Stimulated activated CD8-positive, alpha-beta memory T cell treated with anti-CD3 and anti-CD28 coated beads, Interleukin-15, amount 100 ng/mL, for 1 hour (primary cell): Measurements from ENCODE around the gene ADCK1.
"Not testable (repeated sequence)": the region's sequence is repeated elsewhere in the genome, so short reads cannot be mapped to it uniquely, and the experiment has no call there.

Experiments
- DNase-seq: peaks from one replicate; pipeline ENCODE4 v3.0.0-alpha.2; 2020; ENCODE audit warnings: low read depth

Gene ADCK1

GRCh38 chr14:77866932-77867331, 67.0 kb downstream of the ADCK1 start:
- no peak for DNase-seq

- DNase-seq, result no peak
These were observed 67.6 kb downstream of the ADCK1 start for GRCh38 chr14:77867476-77867875.

GRCh38 chr14:77868552-77869285, 68.8 kb downstream of the ADCK1 start:
- DNase-seq, result no peak

DNA sequence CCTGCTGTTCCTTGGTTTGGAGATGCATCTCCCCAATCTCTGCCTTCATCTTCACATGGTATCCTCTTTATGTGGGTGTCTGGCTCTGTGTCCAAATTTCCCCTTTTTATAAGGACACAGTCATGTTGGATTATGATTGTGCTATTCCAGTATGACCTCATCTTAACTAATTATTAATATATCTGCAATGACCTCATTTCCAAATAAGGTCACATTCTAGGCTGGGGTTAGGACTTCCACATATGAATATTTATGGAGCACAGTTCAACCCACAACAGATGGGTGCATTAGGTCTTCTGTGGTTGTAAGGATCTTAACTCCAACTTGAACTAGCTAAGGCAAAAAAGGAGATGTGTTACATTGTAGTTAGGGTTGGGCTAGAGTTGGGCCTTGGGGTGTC, 69.4 kb downstream of the ADCK1 start:
- DNase-seq, result no peak

DNA sequence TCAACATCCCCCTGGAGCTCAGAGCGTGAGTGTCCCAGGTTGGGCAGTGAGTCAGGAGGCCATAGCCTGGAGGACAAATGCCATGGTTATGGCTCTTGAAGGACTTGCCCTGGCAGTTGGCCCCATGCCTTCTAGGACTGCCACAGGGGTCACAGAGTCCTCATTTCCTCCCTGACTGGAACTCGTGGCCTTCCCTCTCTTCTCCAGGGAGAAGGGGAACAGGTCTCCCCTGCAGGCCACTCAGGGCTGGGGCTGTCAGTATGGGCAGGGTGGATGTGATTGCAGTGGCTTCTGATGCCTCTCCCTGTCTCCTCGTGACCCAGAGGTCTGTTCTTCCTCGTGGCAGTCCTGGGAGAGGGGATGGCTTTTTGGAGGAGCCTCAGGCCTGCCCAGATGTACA, 70.7 kb downstream of the ADCK1 start:
- no peak for DNase-seq

DNA sequence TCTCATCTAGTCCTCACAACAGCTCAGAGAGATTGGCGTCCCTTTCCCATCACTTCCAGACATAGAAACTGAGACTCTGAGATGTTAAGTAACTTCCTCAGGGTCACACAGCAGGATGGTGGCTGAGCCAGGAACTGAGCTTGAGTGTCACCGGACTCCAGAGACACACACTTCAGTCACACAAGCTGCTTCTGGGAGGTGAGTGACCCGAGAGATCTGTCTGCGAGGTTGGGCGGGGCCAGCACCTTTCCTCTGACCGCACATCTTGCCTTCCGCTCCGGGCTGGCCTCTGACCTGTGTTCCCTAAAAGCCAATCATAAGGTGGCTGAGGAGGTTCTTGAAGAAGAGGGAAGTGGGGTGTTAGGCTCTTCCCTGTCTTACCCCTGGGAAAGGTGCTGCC, 72.2 kb downstream of the ADCK1 start:
- DNase-seq, result no peak

DNA sequence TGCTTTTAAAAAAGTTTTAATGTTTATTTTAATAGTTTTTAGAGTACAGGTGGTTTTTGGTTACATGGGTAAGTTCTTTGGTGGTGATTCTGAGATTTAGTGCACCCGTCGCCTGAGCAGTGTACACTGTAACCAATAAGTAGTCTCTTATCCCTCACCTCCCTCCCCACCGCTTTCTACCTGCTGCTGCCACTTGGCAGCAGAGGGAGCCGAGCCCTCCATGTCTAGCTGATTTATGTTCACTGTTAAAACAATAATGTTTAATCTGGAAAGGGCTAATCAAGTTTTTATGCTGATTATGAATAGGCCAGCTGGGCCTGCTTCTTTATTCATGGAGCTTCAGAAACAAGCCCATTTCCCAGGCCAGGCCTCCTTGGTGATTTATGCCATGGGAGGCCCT, 73.1 kb downstream of the ADCK1 start:
- no peak for DNase-seq

DNA sequence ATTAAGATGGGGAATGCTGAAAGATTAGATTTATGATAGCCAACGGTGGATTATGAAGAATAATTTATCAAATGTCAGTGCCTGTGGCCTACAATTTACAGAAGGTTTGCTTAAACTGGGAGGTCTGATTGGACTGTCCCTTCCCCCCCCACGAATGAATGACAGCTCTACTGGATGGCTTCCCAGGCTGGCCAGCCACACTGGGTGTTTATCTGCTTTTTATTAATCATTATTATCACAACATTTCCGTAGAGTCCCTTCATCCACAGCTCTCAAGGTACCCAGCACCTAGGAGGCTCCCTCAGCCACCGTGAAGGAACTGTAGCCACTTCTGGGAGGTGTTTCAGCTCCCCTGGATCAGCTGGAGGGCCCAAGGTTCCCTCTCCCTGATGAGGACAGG, 78.9 kb downstream of the ADCK1 start:
- DNase-seq, result no peak

GRCh38 chr14:77880056-77880455, 80.1 kb downstream of the ADCK1 start:
- DNase-seq, result no peak

- DNase-seq, result no peak
These were observed 82.2 kb downstream of the ADCK1 start for GRCh38 chr14:77882098-77882497.

- DNase-seq, result no peak
These were observed 82.7 kb downstream of the ADCK1 start for GRCh38 chr14:77882636-77883035.

DNA sequence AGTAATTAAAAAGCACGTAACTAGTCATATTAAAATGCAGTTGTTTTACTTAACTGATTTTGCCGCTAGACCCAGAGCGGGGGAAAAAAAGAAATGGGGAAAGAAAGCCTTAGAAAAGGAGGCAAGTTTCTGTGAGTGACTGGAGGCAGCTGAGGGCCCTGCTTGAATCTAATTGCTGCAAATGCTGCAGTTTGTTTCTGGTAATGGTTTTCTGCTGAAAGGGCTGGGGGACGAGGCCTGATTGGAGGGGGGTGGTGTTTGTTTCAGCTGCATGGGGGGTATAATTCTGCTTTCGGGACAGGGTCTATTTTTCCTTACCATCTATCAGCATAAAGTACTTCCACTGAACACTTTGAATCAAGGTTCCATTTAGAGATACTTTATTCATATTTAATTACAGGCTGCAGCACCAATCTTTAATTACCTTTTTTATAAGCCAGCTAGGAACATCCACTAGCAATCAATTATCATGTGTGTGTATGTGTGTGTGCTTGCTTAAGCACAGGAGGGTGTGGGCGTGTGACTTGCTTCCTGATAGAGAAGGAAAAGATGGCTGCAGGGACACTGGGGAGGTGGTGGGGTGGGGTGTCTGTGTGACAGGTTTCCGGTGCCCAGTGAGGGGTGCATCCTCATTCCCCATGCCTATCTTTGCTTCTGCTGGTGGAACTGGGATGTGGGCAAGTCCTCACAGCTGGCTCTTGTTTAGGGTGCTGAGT, 83.4 kb downstream of the ADCK1 start:
- DNase-seq, result no peak

DNA sequence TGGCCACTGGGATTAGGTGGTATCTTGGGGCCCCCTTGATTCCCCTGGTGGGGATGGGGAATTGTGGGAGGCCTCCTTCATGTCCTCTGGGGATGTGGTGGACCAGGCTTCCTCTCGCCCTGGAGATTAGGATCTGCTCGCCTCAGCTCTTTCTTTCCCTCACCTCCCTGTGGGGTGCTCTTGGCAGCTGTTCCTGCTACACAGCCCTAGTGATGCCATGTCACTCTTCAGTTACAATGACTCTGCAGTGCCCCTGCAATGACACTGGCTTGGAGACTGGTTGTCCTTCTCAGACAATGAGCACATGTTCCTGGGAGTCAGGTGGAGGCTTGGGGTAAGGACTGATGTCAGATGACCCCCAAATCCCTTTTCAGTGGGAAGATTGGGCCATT, 83.9 kb downstream of the ADCK1 start:
- no peak for DNase-seq

DNA sequence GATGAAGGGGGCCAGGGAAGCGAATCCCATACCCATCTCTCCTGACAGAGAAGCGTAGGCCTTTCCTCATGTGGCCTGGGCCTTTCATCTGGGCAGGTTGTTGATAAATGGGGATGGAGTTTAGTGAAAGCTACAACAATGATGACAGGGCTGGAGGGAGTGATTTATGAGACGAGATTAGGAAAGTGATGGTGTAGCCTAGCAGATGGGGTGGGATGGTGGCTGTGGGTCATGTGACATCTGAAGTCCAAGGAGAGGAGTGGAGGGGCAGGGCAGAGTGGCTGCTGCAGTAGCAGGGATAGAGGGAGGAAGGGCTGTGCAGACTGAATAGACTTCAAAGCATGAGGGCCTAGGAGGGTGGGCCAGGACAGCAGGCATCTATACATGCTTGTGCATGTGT, 85.5 kb downstream of the ADCK1 start:
- DNase-seq, result no peak

DNA sequence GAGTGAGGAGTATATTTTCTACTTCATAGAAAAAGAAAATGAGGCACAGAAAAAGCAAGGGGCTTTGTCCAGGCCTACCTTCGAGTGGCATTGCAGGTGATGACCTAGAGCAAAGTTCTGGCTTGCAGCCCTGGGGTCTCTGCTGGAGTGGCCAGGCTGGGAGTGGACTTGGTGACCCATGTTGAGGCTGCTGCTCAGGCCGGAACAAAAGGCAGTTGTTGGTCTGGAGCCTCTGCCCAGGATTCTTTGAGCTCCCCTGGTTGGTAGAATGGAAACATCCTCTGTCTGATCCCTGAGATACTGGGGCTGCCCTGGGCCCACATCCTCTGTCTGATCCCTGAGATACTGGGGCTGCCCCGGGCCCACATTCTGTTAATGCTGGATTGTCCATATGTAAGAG, 86.1 kb downstream of the ADCK1 start:
- no peak for DNase-seq

DNA sequence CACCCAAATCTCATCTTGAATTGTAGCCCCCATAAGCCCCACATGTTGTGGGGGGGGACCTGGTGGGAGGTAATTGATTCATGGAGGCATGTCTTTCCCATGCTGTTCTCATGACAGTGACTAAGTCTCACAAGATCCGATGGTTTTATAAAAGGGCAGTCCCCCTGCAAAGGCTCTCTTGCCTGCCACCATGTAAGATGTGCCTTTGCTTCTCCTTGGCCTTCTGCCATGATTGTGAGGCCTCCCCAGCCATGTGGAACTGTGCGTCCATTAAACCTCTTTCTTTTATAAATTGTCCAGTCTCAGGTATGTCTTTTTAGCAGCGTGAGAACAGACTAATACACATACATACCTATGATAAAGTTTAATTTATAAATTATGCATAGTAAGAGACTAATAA, 89.0 kb downstream of the ADCK1 start:
- DNase-seq, result not testable (repeated sequence)

DNA sequence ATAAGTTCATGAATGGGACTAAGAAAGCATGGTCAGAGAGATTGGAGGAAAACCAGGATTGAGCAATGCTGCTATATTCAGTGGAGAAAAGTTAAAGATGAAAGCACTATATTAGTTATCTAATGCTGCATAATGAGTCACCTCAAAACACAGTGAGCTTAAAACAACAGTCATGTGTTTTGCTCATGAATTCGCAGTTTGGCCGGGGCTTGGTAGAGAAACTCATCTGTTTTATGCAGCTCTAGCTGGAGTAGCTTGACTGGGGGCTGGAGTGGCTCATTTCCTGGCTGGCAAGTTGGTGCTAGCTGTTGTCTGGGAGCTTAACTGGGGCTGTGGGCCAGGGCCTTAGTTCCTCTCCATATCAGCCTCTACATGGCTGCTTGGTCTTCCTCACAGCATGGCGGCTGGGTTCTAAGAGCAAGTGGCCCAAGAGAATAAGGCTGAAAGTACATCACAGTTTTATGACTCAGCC, 90.1 kb downstream of the ADCK1 start:
- DNase-seq, result no peak

DNA sequence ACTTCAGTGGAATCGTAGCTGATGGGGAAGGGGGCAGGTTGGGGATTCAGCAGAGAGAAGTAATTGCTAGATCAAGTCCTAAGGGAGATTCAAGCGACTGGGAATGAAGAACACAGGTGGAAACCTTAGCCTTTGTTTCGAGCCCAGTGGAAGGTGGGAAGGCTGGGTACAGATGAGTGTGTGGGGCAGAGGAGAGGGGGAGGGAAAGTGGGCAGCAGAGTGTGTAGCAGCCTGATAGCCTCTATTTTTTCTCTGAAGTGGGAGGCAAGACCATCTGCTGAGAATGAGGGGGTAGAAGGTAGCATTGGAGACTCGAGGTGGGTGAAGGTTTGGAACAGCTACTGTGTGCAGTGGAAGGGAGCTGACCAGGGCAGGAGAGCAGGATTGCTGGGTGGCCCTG, 91.0 kb downstream of the ADCK1 start:
- no peak for DNase-seq

GRCh38 chr14:77892381-77892871, 92.5 kb downstream of the ADCK1 start:
- DNase-seq, result no peak

DNA sequence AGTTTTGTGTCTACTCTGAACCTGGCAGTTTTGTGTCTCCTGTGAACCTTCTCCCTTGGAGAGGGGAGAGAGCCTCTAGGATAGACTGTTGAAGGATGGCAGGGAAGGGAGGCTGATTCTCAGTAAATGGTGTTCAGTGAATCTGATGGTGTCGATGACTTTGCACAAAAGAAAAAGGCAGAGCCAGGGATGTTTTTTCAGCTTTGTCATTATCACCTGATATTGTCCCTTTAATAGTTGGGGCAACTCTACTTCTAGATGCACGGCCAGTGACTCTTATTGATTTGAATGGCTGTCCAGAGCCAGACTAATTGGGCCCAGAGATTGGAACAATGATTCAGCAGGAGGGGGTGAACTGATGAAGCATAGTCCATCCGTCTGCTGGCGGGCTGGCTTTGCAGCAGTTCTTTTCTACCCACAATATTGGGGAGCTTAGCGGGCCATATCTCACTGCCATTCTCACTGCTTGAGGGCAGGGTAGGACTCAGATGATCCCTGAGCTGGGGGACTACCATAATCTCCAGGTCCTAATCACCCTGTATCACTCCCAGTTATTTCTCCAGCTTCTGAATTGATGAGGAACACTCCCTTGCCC, 93.1 kb downstream of the ADCK1 start:
- DNase-seq, result no peak

GRCh38 chr14:77897374-77897773, 97.5 kb downstream of the ADCK1 start:
- DNase-seq, result no peak

GRCh38 chr14:77902811-77903210, 102.9 kb downstream of the ADCK1 start:
- DNase-seq, result no peak

GRCh38 chr14:77903221-77903620, 103.3 kb downstream of the ADCK1 start:
- DNase-seq, result no peak
